Gastrocnemius medialis (tissue), 4 donors: ENCODE measurements around the gene CENPB. TPM values are rescaled to one million over a fixed set of nuclear protein-coding genes. Genes with fewer than 3 reads are reported as not detected.

Source experiments
- ATAC-seq, 2 donors: fragments of 150-250 bp; one replicate each; pipeline ENCODE4 v1.9.1; 2016
- DNase-seq, 2 donors: peaks; one replicate each; pipeline ENCODE4 v3.0.0-alpha.2; 2019
- H3K27ac ChIP-seq, 4 donors: fragments of 200-600 bp; sonication (generic); 1 replicate in 1 of 4; 2 replicates in 3 of 4; pipeline ENCODE4 v1.5.1; 2016 to 2018; ENCODE audit warnings: mild to moderate bottlenecking in 2 of 4, moderate library complexity in 1 of 4
- H3K27me3 ChIP-seq, 3 donors: fragments of 200-600 bp; sonication (generic) in 2 of 3; 1 replicate in 1 of 3; 2 replicates in 2 of 3; pipeline versions ENCODE4 v1.5.1 to v1.6.0; 2016 to 2019; ENCODE audit warnings: mild to moderate bottlenecking in 1 of 3, moderate library complexity in 1 of 3
- H3K36me3 ChIP-seq, 2 donors: fragments of 200-600 bp; sonication (generic) in 1 of 2; one replicate each; pipeline ENCODE4 v1.5.1; 2017 to 2018
- H3K4me1 ChIP-seq, 2 donors: fragments of 200-600 bp; sonication (generic) in 1 of 2; one replicate each; pipeline ENCODE4 v1.5.1; 2016 to 2017; ENCODE audit warnings: mild to moderate bottlenecking in 2 of 2
- H3K4me3 ChIP-seq, 4 donors: fragments of 200-600 bp; sonication (generic) in 3 of 4; 1 replicate in 1 of 4; 2 replicates in 3 of 4; pipeline ENCODE4 v1.5.1; 2016 to 2019; ENCODE audit warnings: mild to moderate bottlenecking in 2 of 4
- H3K9me3 ChIP-seq, 3 donors: fragments of 200-600 bp; sonication (generic) in 2 of 3; 1 replicate in 1 of 3; 2 replicates in 2 of 3; pipeline ENCODE4 v1.5.1; 2016 to 2019
- CTCF ChIP-seq, 5 experiments: fragments of 450-650 bp in 3 of 5; fragments of 200-600 bp in 2 of 5; sonication (generic) in 2 of 5; IDR thresholded peaks in 4 of 5; conservative IDR thresholded peaks in 1 of 5; 1 replicate in 4 of 5; 2 replicates in 1 of 5; pipeline ENCODE4 v1.5.1; 2016 to 2019; ENCODE audit warnings: antibody characterized with exemption in 5 of 5, mild to moderate bottlenecking in 3 of 5, moderate library complexity in 3 of 5
- POLR2A ChIP-seq, 2 donors: fragments of 450-650 bp; IDR thresholded peaks; one replicate each; pipeline ENCODE4 v1.6.1; 2017; ENCODE audit warnings: antibody characterized with exemption in 2 of 2, mild to moderate bottlenecking in 2 of 2, moderate library complexity in 2 of 2
- in situ Hi-C, 4 donors: fragments of 200-750 bp; cut with MboI; loops; one replicate each; pipeline versions ENCODE4 v1.15.0 to v1.8.0; 2017; ENCODE audit warnings: low sequenced_read_pairs in 4 of 4
- intact Hi-C: fragments of 100-400 bp; cut with DNase I; formaldehyde crosslinking; loops from one replicate; pipeline ENCODE4 v1.15.1; 2023; ENCODE audit warnings: low total_unique reads
- total RNA-seq, 4 donors: library from RNA; depleted of rRNA; stranded (reverse); fragments of >200 nt; gene quantifications; one replicate each; pipeline versions ENCODE4 v1.1.0 to v1.2.3, GENCODE V29; 2016

Gene CENPB
- total RNA-seq, 4 donors from 2014 or later = 67.5 to 186 (median 143) TPM

GRCh38 chr20:3782597-3782996 is 3.9 kb downstream of the CENPB start:
- H3K9me3 ChIP-seq = no peaks in the 10 kb centered on the region
- peaks cover 0 to 7% (median 3%) of the 10 kb centered on the region in 3 donors for H3K27me3 ChIP-seq
- H3K4me1 ChIP-seq = peaks cover 43 to 45% of the 10 kb centered on the region in 2 donors
- intact Hi-C loops (no loop called here), in situ Hi-C loops (no loop called here)
- ATAC-seq (no peak), DNase-seq (no peak)
- TF ChIP-seq POLR2A (IDR thresholded peaks at IDR 0.05) (no peak), CTCF (IDR thresholded peaks at IDR 0.05 in 4 of 5, conservative IDR thresholded peaks at IDR 0.05 in 1 of 5) (no peak)
- no peak overlapping the region for H3K27ac ChIP-seq
- H3K4me3 ChIP-seq = no peak overlapping the region
- H3K36me3 ChIP-seq = no peaks in the 10 kb centered on the region

GRCh38 chr20:3781153-3781910 is 5.2 kb downstream of the CENPB start, which contains the start of gene SPEF1:
TSS of gene SPEF1 (minus strand) at chr20:3781448. CDS start at chr20:3781287, 161 bp downstream.
- peak within 1 kb of the TSS; percentile 53 to 73 (median 55) for H3K4me3 ChIP-seq
- H3K27ac ChIP-seq = peak within 1 kb of the TSS; percentile 47 to 67 (median 59)
- peaks cover 39 to 50% of the 10 kb centered on the region in 2 donors for H3K4me1 ChIP-seq
- DNase-seq (peak; percentile 69 to 83), ATAC-seq (peak; percentile 92 to 98)
- no peaks in the 10 kb centered on the region for H3K36me3 ChIP-seq
- TF ChIP-seq POLR2A (IDR thresholded peaks at IDR 0.05) = no peak
- peak; percentile 27 to 57 (median 36) for TF ChIP-seq CTCF (IDR thresholded peaks at IDR 0.05 in 4 of 5, conservative IDR thresholded peaks at IDR 0.05 in 1 of 5)
- H3K9me3 ChIP-seq = no peaks in the 10 kb centered on the region
- intact Hi-C loops (loop anchor here (1.0 kb wide), 1 partner anchor 13 kb away; no protein-coding TSS in a partner anchor), in situ Hi-C loops (no loop called here)
- peaks cover 0 to 10% (median 8%) of the 10 kb centered on the region in 3 donors for H3K27me3 ChIP-seq

- Histone ChIP-seq H3K36me3 (no peaks in the 10 kb centered on the region), H3K9me3 (no peaks in the 10 kb centered on the region), H3K4me3 (no peak overlapping the region), H3K4me1 (peaks cover 20 to 32% of the 10 kb centered on the region in 2 donors), H3K27me3 (peaks cover 0 to 15% (median 14%) of the 10 kb centered on the region in 3 donors), H3K27ac (no peak overlapping the region)
- ATAC-seq (no peak), DNase-seq (no peak)
- in situ Hi-C loops (no loop called here), intact Hi-C loops (no loop called here)
- TF ChIP-seq POLR2A (IDR thresholded peaks at IDR 0.05) (no peak), CTCF (IDR thresholded peaks at IDR 0.05 in 4 of 5, conservative IDR thresholded peaks at IDR 0.05 in 1 of 5) (no peak)
Observed at GRCh38 chr20:3778976-3779375, 7.6 kb downstream of the CENPB start.

- intact Hi-C loops (no loop called here), in situ Hi-C loops (no loop called here)
- peaks cover 14 to 22% of the 10 kb centered on the region in 2 donors for H3K4me1 ChIP-seq
- no peak for DNase-seq
- ATAC-seq = no peak
- TF ChIP-seq CTCF (IDR thresholded peaks at IDR 0.05 in 4 of 5, conservative IDR thresholded peaks at IDR 0.05 in 1 of 5) = no peak
- TF ChIP-seq POLR2A (IDR thresholded peaks at IDR 0.05) = no peak
- H3K36me3 ChIP-seq = no peaks in the 10 kb centered on the region
- no peak overlapping the region for H3K27ac ChIP-seq
- peaks cover 0 to 15% (median 14%) of the 10 kb centered on the region in 3 donors for H3K27me3 ChIP-seq
- H3K9me3 ChIP-seq = no peaks in the 10 kb centered on the region
- peak overlapping the region; percentile 49 to 53 (median 52) for H3K4me3 ChIP-seq
Observed at GRCh38 chr20:3777716-3778629, 8.6 kb downstream of the CENPB start.
